Motor neuron (in vitro differentiated cells): Measurements from ENCODE around the gene ITIH3. TPM values are rescaled to one million over a fixed set of nuclear protein-coding genes. Genes with fewer than 3 reads are reported as not detected.

Experiments
- ATAC-seq, 8 experiments: fragments of 200-7000 bp; cut with Tn5 transposase; replicated peaks in 6 of 8; 2 replicates each; pipeline ENCODE4 v1.8.0; 2021; ENCODE audit warnings: mild to moderate bottlenecking in 8 of 8, moderate library complexity in 8 of 8
- H3K27ac ChIP-seq, 2 donors: fragments of 250-450 bp; sonication (Bioruptor Pico); 2 replicates each; pipeline ENCODE4 v1.9.0; 2021; ENCODE audit warnings: antibody characterized with exemption in 2 of 2, mild to moderate bottlenecking in 2 of 2, moderate library complexity in 1 of 2
- H3K4me1 ChIP-seq, 2 donors: fragments of 250-450 bp; sonication (Bioruptor Pico); replicated peaks in 1 of 2; 2 replicates each; pipeline ENCODE4 v1.6.1; 2021; ENCODE audit warnings: antibody characterized with exemption in 2 of 2, mild to moderate bottlenecking in 2 of 2, moderate library complexity in 1 of 2
- H3K4me3 ChIP-seq, 5 donors: fragments of 250-450 bp; sonication (Bioruptor Pico); 2 replicates each; pipeline ENCODE4 v1.9.0; 2021; ENCODE audit warnings: antibody characterized with exemption in 5 of 5, mild to moderate bottlenecking in 5 of 5, moderate library complexity in 4 of 5
- WGBS, 10 experiments: fragments of 450-650 bp; shearing (Covaris generic); methylation state at CpG; one replicate each; pipeline ENCODE4 v1.0.0; 2022; 5-methylcytosine and 5-hydroxymethylcytosine counted together
- in situ Hi-C, 9 experiments: fragments of 400-800 bp; cut with MboI; loops; one replicate each; pipeline ENCODE4 v1.15.0; 2021; ENCODE audit warnings: low sequenced_read_pairs in 9 of 9, low pct_unique_long_range_greater_than_20kb in 2 of 9; ENCODE audit not compliant: unreplicated experiment in 9 of 9
- total RNA-seq, 8 experiments: library from RNA; unstranded; fragments of 300-600 nt; gene quantifications; 2 replicates each; pipeline versions ENCODE4 v1.2.3 to v1.2.4, GENCODE V29; 2022

ITIH3 gene
- total RNA-seq, 8 experiments from 2014 or later, result 0.22 to 3.3 (median 0.55) TPM

DNA sequence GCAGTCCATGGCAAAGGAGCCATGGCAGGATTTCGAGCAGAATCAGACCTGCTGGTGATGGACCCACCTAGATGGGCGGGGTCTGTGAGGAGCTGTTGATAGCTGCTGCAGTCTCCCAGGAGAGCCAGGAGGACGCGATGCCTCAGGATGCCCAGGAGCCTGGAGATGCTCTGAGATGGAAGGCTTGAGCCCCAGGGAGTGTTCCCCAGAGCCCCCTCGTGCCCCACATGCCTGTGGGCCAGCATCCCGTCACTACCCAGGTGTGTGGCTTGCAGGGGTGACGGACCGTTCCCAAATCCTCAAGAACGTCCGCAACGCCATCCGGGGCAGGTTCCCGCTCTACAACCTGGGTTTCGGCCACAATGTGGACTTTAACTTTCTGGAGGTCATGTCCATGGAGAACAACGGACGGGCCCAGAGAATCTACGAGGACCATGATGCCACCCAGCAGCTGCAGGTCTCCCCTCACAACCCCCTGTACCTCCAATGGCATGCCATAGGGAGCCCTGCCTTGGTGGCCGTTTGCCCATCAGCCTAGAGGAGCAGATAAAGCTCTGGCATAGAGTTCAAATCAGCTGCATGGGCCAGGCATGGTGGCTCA lies 10.5 kb upstream of the ITIH3 start:
- H3K4me1 ChIP-seq, result no peaks in the 10 kb centered on the region
- no peak for ATAC-seq
- H3K4me3 ChIP-seq, result no peak overlapping the region
- WGBS, 10 experiments, result 7 to 100% (median 60%) methylated on average over 2 to 6 of the region's 18 CpGs; no CpG with 5 or more reads in 6 of the 10 experiments
- H3K27ac ChIP-seq, result no peak overlapping the region
- in situ Hi-C loops, result no loop called here

DNA sequence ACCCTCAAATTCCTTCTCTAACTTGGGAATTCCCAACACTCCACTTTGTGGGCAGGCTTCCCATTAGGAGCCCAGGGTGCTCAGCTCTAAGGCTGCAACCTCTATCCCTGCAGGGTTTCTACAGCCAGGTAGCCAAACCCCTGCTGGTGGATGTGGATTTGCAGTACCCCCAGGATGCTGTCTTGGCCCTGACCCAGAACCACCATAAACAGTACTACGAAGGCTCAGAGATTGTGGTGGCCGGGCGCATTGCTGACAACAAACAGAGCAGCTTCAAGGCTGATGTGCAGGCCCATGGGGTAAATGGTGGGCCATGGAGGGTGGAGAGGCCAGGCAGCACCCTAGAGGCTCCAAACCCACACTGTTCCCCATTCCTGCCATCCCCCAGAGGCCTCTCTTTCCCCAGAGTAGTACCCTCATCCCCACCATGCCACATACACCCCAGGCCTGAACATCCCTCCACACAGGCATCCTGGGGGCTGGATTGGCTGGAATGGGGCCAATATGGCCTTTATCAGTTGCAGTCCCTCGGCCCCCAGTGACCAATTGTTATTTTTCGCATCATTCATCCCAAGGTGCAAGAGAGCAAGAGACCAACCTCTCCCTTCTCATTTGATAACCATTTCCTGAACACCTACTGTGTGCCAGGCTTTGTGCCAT lies 9.5 kb upstream of the ITIH3 start:
- Histone ChIP-seq H3K27ac (no peak overlapping the region), H3K4me1 (no peaks in the 10 kb centered on the region), H3K4me3 (no peak overlapping the region)
- ATAC-seq, result no peak
- WGBS, 10 experiments, result 64 to 100% (median 81%) methylated on average over 1 to 5 of the region's 5 CpGs; no CpG with 5 or more reads in 4 of the 10 experiments
- in situ Hi-C loops, result no loop called here

DNA sequence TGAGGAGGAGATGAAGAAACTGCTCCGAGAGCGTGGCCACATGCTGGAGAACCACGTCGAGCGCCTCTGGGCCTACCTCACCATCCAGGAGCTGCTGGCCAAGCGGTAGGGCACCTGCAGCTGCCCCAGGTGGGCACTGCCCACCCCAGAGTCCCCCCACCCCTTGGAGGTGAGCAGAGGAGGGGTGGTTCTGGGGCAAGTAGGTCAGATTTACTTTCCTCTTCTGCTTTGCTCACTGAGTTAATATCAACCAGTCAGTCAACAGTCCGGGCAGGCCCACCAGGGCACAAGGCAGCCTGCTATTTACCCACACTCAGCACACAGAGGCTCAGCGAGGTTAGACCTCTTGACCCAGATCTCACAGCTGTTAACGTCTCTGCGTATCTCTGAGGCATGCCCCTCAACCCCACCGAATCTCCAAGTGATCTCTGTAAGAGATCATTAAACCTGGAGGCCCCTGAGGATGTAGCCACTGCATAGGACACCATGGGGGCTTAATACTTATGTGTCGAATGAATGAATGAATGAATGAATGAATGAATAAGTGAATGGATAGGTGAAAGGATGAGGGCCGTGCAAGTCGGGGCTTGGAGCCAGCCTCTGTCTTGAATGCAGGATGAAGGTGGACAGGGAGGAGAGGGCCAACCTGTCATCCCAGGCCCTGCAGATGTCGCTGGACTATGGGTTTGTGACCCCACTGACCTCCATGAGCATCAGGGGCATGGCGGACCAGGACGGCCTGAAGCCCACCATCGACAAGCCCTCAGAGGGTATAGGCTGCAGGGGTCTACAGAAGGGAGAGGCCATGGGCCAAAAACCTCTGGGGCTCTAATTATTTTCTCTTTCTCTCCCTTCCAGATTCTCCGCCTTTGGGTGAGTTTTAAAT lies 8.0 kb upstream of the ITIH3 start:
- in situ Hi-C loops, result no loop called here
- 20 to 100% (median 81%) methylated on average over 1 to 7 of the region's 19 CpGs; no CpG with 5 or more reads in 2 of the 10 experiments for WGBS, 10 experiments
- ATAC-seq, result no peak
- Histone ChIP-seq H3K4me1 (no peaks in the 10 kb centered on the region), H3K4me3 (no peak overlapping the region), H3K27ac (no peak overlapping the region)

DNA sequence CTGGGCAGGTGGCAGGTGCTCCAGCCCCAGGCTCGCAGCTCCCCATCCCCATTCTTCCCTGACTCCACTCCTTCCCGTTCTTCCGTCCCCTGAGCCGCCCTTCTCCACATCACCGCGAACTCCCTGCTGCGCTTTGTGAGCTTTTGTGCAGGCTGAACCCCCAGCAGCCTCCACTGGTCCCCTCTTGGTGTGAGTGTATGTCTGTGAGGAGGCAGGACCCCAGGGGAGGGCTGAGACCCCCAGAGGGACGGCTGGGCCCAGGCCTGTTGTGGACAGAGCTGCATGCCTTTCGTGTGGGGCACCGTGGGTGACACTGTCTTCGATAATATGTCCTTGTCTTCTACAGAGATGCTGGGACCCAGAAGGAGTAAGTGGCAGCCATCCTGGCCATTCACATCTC lies 7.3 kb upstream of the ITIH3 start:
- Histone ChIP-seq H3K27ac (no peak overlapping the region), H3K4me3 (no peak overlapping the region), H3K4me1 (no peaks in the 10 kb centered on the region)
- 67 to 100% (median 68%) methylated on average over 1 to 4 of the region's 11 CpGs; no CpG with 5 or more reads in 7 of the 10 experiments for WGBS, 10 experiments
- ATAC-seq, result no peak
- in situ Hi-C loops, result no loop called here

DNA sequence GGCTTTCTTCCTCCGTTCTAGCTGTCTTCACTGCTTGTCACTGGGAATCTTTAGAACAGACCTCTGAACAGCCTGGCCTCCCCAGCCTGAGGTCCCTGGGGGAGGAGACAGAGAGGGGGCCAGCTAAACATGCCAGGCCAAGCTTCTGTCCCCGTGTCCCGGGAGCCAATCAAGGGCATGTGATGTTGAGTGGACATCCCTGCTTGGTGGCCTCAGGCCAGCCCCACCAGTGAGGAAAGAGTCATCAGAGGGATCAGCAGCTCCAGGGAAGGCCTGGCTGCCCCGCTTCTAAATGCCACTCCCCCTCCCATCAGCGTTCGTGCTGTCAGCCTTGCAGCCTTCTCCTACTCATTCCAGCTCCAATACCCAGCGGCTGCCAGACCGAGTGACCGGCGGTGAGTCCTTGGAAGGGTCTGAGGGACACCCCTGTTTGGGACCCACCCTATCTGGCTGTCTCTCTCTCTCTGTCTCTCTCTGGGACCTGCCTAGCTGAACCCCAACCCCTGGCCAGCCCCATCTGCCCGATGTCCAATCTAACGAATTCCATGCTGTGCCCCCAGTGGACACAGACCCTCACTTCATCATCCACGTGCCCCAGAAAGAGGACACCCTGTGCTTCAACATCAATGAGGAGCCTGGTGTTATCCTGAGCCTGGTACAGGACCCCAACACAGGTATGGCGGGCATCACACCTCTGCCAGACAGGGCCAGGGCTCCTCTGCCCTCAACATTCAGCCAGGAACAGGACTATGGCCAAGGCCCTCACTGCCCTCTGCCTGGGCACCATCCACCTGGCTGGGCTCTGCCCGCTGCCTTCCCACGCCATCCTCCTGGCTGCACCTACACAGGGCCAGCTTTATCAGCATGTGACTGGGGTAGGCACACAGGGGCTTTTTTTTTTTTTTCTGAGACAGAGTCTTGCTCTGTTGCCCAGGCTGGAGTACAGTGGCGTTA lies 6.6 kb upstream of the ITIH3 start:
- H3K4me1 ChIP-seq, result no peaks in the 10 kb centered on the region
- peak in 7 of 8 experiments; percentile 17 to 85 (median 40) for ATAC-seq
- in situ Hi-C loops, result no loop called here
- no peak overlapping the region for H3K4me3 ChIP-seq
- WGBS, 10 experiments, result 0 to 84% (median 57%) methylated on average over 1 to 8 of the region's 17 CpGs; no CpG with 5 or more reads in 3 of the 10 experiments
- no peak overlapping the region for H3K27ac ChIP-seq

DNA sequence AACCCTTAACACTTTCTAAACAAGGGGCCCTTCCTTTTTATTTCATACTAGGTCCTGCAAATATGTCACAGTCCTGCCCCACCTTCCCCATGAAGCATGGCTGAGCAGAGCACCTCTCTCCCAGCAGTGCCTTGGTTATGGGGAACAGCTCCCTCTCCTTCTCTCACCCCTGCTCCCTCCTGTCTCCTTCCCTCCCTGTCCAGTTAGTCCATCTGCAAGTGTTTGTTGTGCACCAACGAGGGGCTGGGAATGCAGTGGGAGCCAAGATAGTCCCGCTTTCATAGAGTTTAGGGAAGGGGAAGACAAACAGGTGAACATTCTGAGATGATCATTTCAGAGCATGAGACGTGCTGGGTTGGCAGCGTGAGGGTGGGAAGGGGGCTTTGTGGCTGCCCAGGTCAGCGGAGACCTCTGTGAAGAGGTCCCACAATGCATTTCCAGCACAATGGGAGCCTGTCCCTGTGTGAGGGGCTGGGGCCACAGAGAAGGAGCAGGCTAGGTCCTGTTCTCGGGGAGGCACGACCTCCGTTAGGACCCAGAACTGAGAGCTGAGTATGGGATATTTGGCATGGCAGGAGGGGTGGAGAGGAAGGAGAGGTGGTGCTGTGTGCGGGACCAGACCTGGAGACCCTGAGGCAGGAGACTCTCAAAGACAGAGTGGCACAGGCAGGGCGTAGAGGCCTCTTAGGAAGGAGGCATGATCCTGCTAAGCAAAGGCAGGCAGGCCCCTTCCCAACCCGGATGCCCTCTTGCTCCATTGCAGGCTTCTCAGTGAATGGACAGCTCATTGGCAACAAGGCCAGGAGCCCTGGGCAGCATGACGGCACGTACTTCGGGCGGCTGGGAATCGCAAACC lies 5.5 kb upstream of the ITIH3 start:
- H3K4me1 ChIP-seq, result peaks cover 0 to 1% of the 10 kb centered on the region in 2 donors
- no peak for ATAC-seq
- H3K27ac ChIP-seq, result no peak overlapping the region
- WGBS, 10 experiments, result 38 to 100% (median 74%) methylated on average over 1 to 8 of the region's 16 CpGs; no CpG with 5 or more reads in 4 of the 10 experiments
- in situ Hi-C loops, result no loop called here
- H3K4me3 ChIP-seq, result no peak overlapping the region

DNA sequence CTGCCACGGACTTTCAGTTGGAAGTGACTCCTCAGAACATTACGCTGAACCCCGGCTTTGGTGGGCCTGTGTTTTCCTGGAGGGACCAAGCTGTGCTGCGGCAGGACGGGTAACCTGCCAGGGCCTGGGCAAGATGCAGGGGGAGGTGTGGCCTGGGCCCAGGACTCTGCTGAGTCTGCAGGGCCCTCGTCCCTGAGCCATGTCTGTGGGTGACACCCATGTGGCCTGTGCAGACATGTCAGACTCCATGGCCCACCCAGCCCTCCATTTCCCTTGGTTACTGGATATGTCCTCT lies 4.9 kb upstream of the ITIH3 start:
- 60 to 92% (median 64%) methylated on average over 1 to 4 of the region's 6 CpGs; no CpG with 5 or more reads in 6 of the 10 experiments for WGBS, 10 experiments
- no peak overlapping the region for H3K4me3 ChIP-seq
- ATAC-seq, result peak in 1 of 8 experiments; percentile 6
- peaks cover 3 to 4% of the 10 kb centered on the region in 2 donors for H3K4me1 ChIP-seq
- H3K27ac ChIP-seq, result no peak overlapping the region
- in situ Hi-C loops, result no loop called here

DNA sequence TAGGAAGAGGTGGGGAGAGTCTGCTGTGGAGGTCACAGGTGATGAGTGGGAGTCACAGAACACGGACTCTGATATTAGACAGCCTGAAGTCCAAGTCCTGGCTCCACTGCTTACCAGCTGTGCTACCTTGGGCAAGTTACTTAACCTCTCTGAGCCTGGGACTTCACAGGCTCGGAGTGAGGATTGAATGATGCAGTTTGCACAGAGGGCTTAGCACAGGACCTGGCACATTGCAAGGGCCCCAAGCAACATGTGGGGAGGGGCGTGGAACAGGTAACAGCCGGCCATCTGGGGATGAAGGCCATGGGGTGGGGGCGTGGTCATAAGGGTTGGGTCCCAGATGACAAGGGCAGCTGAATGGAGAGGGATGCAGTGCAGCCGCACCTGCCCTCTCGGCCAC lies 4.3 kb upstream of the ITIH3 start:
- 76 to 93% (median 86%) methylated on average over 1 to 3 of the region's 7 CpGs; no CpG with 5 or more reads in 7 of the 10 experiments for WGBS, 10 experiments
- no peak for ATAC-seq
- in situ Hi-C loops, result no loop called here
- Histone ChIP-seq H3K4me1 (peaks cover 3 to 4% of the 10 kb centered on the region in 2 donors), H3K4me3 (no peak overlapping the region), H3K27ac (no peak overlapping the region)

DNA sequence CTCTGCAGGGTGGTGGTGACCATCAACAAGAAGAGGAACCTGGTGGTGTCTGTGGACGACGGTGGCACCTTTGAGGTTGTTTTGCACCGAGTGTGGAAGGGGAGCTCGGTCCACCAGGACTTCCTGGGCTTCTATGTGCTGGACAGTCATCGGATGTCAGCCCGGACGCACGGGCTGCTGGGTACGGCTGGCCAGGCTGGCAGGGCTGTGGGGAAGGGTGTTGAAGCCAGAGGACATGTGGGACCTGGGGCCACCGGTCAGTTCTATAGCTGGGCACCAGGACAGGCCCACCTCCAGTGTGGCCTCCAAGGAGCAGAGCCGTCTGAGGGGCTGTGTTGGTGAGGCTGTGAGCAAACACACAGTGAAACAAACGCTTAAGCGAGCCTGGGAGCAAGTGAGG lies 3.9 kb upstream of the ITIH3 start:
- in situ Hi-C loops, result no loop called here
- peaks cover 3 to 4% of the 10 kb centered on the region in 2 donors for H3K4me1 ChIP-seq
- WGBS, 10 experiments, result 63 to 100% (median 92%) methylated on average over 1 to 7 of the region's 13 CpGs; no CpG with 5 or more reads in 4 of the 10 experiments
- no peak overlapping the region for H3K27ac ChIP-seq
- no peak for ATAC-seq
- no peak overlapping the region for H3K4me3 ChIP-seq

DNA sequence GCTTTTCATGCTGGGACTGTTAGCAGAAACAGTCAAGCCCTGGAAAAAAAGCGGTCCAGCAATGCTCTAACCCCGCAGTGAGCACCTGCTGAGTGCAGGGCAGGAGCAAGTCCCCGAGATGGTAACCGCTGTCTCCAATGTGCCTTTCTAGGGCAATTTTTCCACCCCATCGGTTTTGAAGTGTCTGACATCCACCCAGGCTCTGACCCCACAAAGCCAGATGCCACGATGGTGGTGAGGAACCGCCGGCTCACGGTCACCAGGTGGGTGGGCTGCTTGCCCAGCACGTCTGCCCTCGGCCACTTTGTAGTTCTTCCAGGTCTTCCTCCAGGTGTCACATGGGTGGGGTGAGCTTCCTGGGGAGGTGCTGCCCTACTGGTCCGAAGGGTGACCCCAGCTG lies 3.2 kb upstream of the ITIH3 start:
- in situ Hi-C loops, result no loop called here
- ATAC-seq, result no peak
- 80 to 93% (median 87%) methylated on average over 3 to 10 of the region's 12 CpGs; no CpG with 5 or more reads in 4 of the 10 experiments for WGBS, 10 experiments

DNA sequence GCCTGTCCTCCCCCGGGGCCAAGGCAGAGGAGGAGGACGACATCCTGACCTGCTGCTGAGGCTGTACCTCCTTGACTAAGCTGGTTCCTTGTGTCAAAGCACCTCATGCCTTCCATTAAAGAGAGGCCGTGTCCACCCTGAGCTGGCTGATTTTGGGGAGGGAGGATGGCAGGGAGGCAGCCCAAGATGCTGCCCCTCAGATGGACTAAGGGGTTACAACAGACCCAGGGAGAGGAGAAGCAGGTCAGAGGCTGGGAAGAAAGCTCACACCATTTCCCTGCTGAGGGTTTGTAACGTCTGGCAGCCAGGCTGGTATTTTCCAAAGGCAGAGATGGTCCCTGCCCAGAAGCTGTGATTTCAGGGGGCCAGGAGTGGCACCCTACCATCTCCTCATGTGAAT lies 2.7 kb upstream of the ITIH3 start:
- Histone ChIP-seq H3K4me3 (no peak overlapping the region), H3K27ac (no peak overlapping the region), H3K4me1 (peaks cover 3 to 4% of the 10 kb centered on the region in 2 donors)
- WGBS, 10 experiments, result 63 to 93% (median 80%) methylated on average over 1 to 2 of the region's 4 CpGs; no CpG with 5 or more reads in 6 of the 10 experiments
- ATAC-seq, result no peak
- in situ Hi-C loops, result no loop called here

More for the DNA sequence above, 3.2 kb upstream of the ITIH3 start:
- H3K27ac ChIP-seq, result no peak overlapping the region
- H3K4me1 ChIP-seq, result peaks cover 3 to 4% of the 10 kb centered on the region in 2 donors
- H3K4me3 ChIP-seq, result no peak overlapping the region

DNA sequence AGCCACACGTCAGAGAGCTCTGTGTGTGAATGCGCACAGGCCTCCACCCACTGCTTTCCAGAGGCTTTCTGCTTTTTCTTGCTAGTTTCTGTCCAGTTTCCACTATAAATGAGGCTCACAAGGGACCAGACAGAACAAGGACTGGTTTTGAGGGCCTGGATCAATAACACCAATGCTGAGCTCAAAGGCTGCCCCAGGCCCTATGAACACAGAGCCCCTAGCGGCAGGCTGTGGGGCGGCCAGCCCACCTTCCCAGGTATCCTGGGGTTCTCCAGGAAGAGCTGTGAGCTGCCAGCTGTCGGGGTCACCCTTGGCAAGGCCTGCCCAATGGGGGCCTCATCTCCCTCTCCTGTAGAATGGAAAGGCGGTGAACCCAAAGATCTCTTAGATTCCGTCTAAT lies 2.2 kb upstream of the ITIH3 start:
- H3K4me1 ChIP-seq, result peaks cover 3 to 4% of the 10 kb centered on the region in 2 donors
- no peak overlapping the region for H3K27ac ChIP-seq
- ATAC-seq, result peak in 1 of 8 experiments; percentile 25
- WGBS, 10 experiments, result 47 to 100% (median 90%) methylated on average over 1 to 3 of the region's 7 CpGs; no CpG with 5 or more reads in 3 of the 10 experiments
- in situ Hi-C loops, result no loop called here
- H3K4me3 ChIP-seq, result no peak overlapping the region
